IPS DF 4.7 (cell line): Measurements from ENCODE around the gene BHLHE41.

Experiments
- DNase-seq: peaks from one replicate; pipeline ENCODE4 v3.0.0-alpha.2; 2013; ENCODE audit warnings: low spot score; ENCODE audit errors: extremely low read depth

Gene BHLHE41

DNA sequence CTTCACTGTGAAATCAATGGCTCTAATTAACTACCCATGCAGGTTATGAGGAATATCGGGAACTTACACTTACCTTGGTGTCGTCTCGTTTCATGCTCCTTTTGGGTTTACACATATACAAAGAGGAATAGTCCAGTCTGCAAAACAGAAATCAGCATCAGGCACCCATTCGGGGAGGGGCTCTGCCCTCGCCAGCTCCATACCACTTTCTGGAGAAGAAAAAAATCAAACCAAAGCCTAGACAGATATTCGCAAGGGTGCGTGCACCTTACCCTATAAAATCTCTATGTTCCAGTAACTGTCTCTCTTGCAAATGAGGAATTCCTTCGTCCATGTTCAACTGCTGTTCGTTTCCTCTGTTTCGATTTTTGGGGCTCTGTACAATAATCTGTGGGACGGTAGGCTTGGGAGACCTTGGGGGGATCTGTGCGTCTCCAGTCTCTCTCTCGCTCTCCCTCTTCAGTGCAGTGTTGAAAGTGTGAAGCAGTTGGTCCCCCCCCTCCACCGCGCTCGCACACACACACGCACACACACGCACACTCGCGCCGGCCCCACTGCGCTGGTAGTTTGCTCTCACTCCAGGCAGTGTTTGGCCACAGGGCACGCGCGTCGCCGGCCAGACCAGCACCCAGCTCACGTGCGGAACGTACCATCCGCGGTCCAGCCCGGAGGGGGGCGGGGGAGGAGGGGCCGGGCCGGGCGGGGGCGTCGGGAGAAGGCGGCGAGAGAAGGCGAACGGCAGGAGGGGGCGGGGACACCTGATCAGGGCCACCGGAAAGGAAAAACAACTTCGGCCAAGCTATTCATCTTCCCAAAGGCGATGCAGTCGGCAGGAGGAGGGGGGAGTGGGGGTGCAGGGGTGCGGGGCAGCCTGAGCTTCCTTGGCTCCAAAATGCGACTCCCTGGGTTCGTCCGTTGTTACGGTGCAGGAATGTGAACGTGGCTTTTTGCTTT is at the start of gene BHLHE41:
BHLHE41 (minus strand) TSS at position 592 of the 954 bp plus-strand sequence; CDS start at position 334, 258 bp downstream.
- DNase-seq = no peak

DNA sequence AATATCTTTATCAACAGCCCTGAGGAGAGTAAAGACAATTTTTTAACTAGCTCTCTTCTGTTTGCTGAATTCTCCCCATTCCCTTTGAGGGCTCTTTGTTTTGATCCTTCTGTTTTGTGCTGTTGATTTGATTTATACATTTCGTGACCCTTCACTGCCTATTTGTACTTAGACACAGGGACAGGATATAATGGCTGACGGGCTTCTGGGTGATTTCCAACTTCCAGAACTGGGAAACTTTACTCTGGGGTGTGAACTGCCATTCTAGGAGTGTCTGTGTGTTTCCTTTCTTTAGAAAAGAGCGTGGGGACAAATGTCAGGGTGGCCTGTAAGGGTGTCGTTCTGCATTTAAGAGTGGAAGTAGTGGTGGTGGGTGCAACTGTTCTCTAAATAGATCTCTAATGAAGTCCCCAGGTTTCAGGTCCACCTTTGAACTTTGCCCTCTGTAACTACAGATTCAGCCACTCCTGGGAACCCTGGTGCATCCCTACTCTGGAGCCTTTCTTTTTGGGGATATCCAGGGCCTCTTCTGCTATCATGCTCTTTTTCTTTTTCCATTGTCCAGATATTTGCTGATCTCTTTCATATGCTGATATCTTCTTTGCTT is 48.2 kb upstream of the BHLHE41 start:
- DNase-seq = no peak

DNA sequence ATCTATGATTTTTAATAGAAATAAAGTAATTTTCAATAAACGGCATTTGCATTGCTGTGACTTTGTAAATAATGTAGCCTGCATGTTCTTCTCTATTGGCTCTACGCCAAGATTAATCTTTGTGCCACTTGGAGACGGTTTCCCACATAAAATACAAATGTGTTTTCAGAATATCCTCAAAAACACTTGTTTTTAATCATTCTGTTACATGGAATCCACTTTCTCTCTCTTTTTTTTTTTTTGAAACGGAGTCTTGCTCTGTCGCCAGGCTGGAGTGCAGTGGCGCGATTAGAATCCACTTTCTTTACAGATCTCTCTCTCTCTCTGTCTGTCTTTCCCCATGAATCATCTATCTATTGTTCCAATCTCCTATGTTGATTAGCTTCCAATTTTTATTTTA is 47.7 kb upstream of the BHLHE41 start:
- no peak for DNase-seq

DNA sequence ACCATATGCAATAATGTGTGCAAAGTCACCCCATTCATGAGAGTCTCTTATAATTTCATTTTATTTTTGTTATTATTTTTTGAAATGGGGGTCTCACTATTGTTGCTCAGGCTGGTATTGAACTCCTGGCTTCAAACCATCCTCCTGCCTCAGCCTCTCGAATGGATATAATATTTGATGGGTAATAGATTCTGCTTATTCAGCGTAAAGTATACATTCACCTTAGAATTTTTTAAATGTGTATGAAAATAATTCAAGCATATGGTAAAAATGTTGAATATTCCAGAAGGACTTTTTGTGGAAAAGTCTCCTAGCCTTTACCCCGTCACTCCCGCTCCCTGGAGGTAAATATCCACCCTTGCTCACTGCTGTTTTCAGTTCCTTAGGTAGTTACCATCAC is 47.2 kb upstream of the BHLHE41 start:
- no peak for DNase-seq

DNA sequence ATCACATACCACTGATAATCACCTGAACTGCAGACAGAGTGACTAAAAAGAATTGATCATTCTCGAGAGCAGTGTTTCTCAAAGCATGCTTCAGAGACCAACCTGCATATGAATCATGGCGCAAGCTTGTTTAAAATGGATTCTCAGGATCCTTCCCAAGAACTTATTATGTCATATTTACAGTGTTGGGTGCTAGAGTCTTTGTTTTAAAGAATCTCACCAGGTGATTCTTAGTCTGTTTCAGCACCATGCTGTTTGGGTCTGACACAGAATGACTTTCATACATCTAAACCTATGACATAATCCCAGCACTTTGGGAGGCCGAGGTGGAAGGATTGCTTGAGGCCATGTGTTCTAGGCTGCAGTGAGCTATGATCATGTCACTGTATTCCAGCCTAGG is 39.3 kb upstream of the BHLHE41 start:
- no peak for DNase-seq

DNA sequence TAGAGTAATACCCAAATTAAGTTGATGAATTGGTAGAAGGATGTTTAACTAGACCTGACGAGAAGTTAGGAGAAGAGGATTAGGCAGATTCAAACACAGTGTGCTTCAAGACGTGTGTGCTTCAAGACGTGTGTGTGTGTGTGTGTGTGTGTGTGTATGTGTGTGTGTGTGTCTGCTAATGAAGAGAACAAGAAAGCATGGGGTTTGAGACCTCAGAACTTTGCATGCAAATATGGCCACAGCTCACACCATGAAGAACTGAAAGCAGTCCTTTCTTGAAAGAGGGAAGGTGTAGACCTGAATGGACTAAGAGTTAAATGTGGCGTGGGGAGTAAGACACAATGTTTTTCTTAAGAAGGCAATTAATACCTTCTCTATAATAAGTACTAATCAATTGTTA is 38.1 kb upstream of the BHLHE41 start:
- DNase-seq = no peak

DNA sequence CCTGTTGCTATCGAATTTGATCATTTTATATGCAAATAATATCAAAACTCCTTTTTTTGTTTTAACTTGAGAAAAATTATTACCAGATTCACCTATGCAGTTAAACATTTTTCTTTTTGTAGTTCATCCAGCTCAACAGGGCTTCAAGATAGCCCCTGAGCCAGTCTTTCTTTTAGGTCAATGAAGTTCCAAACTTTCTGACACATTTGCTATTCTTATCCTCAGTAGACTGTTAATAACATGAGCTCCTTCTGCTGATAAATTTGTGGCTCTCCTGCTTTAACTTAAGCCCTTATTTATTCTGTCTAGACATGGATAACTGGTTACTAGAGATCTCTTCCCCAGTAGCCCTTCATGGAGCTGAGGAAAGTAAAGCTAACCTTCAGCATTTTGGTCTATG is 37.3 kb upstream of the BHLHE41 start:
- no peak for DNase-seq

DNA sequence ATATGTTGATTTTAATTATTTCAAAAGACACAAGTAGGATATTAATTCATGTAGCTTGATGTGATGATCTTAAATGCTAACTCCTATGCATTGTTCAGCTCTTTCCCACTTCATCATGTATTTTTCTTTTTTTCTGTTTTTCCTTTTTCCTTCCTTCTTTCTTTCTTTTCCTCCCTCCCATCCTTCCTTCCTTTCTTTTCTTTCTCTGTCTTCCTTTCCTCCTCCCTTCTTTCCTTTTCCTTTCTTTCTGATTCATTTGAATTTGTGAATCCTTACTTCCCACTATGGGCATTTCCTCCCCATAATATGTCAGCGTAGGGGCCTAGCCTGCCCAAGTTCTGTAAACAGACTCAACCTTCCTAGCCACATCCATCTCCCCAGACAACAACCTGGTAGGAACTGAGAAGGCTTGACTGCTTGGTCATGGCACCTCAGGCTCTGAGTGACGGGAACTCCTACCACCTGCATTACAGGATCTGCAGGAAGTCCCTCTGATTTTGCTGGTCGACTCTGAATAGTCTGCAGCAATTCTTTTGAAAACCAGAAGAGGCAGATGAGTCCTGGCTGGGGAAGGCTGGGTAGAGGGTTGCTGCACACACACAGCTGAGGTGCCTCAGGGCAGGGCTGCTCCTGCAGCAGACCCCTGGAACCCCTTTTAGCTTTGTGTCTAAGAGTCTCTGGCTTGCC is 33.4 kb upstream of the BHLHE41 start:
- DNase-seq = peak; percentile 11

DNA sequence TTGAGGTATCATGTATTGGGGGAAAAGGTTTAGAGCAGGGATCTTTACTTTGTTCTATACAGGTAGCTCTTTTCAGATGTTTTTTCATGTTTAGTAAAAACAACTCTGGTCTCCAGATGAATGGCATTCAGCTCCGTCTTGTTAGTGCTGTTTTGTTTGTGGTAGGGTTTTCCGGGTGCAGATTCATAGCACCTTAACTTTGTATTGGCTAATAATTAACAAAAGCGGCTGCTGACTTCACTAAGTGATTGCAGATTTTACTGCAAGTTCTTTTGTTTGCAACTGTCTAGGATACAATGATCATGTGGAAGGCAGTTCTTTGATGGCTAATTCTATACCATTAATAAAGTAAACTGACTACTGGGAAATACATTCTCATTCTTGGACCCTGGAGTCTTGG is 32.2 kb upstream of the BHLHE41 start:
- no peak for DNase-seq

DNA sequence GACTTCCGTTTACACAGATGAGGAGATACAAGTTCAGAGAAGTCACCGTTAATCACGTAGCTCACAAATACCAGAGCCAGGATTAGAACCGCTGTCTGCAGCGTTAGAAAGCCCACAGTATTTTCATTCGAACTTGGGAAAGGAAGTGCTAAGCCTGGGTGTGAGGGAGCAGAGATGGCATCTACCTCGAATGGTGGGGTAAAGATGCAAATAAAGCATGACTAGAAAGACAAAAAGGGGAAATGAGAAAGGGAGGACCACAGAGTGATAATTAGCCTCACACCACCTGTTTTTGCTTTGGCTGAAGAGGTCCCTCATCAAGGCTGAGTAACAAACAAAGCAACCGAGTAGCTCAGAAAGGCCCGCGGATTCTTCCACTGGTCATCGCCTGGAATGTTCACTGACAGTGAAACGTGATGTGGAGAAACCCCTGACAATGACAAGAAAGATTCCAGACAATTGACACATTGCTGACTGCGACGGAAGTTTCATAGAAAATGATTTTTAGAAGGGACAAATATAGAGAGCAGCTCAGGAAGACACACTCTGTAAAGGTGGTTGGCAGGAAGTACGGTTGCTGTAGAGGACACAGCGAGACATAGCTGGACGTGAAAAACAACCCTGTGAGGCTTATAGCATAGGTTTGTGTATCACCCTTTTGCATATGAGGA is 31.5 kb upstream of the BHLHE41 start:
- DNase-seq = no peak

DNA sequence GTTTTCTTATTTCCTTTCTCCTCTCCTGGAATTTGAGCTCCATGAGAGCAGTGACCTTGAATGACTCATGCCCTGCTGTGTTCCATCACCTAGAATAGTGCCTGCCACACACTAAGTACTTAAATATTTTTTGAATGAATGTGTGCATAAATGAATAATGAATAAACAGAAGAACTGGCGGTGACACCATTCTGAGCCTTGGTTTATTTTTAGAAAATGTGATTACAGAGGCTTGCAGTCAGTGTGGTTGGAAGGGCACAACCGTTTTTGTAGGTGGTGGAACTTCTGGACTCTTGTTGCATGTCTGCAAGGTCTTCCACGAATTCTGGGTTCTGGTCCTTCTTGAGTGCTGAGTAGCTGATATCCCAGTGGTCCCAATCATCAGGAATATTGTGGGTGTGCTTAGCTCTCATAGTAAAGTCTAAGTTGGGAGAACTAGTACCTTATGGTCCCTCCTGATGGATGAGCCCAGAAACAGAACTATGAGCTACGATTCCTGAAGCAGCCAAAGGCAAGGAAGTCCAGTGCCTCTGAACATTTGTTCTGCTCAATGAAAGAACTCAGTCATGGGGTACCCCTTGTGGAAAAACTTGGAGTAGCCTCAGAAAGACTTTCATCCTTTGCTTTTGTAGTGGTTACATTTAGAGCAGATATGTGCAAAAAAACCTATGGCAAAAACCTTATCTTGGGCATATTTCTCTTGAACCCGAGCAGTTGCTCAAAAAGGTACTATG is 28.8 kb upstream of the BHLHE41 start:
- no peak for DNase-seq

DNA sequence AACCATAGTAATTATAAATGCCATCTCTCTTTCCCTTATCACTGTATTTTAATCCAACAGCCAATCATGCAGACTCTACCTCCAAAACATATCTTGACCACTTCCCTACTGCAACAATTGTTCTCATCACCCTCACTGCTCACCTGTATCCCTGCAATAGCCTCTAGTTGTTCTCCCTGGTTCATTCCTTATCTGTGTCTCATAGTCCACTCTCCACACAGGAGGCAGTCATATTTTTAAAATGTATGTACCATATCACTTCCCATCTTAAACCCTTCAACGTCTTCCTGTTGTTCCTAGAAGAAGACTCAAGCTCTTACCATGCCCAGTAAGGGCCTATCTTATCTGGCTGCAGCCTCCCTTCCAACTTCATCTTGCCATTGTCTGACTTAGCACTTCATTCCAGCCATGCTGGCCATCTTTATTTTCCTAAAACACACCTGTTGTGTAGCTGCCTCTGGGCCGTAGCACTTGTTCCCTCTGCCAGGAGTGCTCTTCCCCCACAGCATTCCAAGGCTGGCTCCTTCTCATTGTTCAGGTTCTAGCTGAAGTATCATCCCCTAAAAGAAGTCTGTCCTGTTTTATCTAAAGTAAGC is 27.8 kb upstream of the BHLHE41 start:
- DNase-seq = no peak

DNA sequence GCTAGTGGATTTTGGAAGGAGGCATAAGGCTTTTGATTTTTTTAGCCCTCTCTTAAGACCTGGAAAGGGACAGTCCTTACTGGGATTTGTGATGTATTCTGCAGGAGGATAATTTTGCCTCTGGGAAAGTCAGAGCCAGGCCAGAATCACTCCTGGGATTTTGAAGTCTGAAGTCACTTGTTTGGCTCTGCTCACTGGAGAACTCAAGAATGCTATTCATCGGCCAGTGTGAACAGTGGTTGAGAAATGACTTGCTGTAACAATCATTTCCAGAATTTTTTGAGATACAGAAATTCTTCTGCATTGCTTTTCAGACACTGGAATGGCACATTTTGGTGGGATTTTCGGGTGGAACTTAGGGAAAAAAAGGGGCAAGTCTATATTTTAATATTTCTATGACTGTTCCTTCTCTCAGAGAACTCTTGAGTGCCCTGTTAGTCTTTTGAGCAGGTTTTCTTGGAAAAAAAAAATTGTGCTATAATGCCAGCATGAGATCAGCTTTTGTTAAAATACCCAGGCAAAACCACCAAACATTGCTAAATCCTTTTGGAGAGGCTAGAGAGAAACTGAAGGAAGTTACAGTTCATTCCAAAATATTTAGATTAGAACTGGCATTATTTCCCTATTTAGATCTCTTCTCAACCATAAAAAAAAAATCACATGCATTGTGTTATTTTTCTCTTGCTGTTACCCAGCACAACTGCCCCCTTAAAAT is 26.1 kb upstream of the BHLHE41 start:
- no peak for DNase-seq

DNA sequence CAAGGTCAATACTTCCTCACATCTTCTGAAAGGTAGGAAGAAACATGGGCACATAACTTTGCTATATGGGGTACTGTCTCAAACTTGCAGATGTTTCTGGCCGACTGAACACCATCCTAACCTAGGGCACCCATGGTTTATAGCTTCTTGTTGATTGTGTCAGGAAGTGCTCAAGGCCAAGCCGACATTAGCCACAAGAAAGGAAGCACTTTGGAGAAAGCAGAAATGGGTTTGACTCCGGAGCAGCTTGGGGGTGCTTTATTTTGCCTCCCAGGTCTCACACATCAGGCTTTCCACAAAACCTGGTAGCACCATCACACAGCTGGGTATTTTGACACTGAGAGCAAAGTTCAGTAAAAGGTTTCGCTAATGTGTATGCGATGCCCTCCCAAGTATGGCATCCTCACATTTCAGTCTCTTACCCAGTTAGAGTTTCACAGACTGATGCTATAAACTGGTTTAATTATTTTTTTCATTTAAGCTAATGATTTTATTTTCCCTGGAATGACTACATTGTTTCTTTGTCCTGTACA is 25.2 kb upstream of the BHLHE41 start:
- no peak for DNase-seq

DNA sequence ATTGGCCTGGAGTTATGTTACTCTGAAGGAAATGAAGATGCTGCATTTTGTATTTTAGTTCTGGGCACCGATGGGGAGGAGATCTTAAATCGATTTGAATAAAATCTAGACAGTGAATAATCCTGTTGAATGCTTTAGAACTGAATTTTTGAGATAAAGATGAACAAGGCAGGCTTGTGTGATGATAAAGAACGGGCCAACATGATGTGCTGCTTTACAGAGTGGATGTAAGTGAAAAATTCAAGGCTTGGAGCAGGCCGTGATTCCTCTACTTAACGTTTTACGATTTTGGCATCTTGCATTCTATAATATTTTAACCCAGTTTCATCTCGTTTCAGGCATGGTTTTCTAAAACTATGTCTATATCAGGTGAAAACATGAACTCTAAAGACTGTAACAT is 23.5 kb upstream of the BHLHE41 start:
- no peak for DNase-seq

DNA sequence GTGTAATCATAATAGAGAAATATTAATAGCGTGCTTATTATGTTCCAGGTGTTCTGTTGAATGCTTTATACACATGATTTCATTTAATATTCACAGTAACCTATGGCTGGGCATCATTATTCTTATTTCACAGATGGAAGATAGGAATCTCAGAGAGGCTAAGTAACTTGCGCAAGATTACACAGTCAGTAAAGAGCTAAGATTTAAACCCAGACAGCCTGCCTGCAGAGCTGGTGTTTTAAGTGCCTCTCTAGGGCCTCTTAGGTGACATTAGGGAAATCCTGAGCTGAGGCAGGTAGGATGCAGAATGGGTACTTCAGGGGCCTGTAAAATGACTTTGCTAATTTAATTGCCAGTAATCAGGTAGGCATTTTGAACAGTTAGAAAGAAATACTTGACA is 18.5 kb upstream of the BHLHE41 start:
- DNase-seq = no peak

DNA sequence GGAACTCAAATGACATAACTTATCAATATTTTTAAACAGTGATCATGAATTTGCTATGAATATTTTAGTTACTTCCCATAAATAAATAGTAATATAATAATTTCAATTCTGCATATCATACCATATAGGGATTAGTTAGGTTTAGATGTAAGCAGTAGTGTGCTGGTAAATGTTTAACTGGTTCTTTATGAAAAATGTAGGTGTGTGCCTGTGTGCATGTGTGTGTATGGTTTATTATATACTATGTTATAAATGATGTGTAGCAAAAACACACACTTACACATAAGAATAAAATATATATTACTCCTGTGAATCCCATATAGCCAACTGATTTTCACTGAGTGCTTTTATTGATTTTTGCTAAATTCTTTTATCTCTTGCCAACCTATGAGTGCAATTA is 14.0 kb upstream of the BHLHE41 start:
- DNase-seq = no peak

DNA sequence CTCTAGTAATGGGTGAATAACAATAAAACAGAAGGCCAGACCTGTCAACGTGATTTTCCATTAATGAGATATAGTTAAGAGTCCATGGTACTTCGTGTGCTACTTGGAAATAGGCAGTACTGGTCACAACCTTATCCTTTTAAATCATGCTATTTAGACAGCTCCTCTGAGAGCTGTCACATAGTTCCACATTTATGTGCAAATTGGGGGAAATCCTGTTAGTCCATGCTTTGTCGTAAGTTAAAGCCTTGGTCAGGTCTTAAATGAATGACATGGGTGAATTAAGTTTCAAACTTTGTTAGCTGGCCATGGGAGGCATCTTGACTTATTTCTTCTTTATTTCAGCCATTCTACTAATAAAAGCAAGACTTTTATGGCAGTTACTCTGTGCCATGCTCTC is 11.9 kb upstream of the BHLHE41 start:
- DNase-seq = no peak

DNA sequence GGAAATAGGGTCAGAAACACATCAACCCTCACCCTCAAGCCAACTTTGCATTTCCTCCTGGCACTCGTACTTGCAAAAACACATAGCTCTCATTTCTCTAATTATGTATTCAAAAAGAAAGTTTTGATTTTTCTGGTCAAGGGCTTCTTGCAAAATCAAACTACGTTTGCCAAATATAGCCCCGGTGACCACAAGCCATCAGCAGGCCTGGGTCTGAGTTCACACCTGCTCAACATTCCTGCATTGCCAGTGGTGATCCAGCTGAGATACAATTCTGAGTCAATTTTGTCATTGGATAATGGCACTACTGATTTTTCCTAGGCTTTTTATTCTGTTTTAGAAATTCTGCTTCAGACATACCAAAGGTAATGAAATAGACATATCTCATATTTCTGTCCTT is 10.7 kb upstream of the BHLHE41 start:
- no peak for DNase-seq

DNA sequence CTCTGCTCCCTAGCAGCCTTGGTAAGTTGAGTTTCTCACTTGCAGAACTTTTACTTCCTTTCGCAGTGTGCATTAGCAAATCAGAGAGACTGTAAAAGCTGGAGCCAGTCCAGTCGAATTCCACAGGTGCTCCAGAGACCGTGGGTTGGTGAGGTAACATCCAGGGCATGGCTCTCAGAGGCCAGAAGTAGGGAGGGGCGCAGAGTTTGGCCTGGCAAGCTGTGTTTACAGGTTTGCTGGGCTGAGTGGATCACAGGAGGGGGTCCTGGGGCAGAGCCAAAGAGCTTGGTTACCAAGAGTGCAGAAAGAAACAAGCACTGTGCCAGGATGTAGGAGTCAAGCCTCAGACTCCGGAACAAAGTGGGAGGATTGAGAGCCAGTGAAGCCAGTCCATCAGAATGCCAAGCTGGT is 10.2 kb upstream of the BHLHE41 start:
- DNase-seq = no peak
